Measurements from ENCODE around the gene ZNF133. TPM values are rescaled to one million over a fixed set of nuclear protein-coding genes. Genes with fewer than 3 reads are reported as not detected.

Gene ZNF133
- total RNA-seq, 1 donor from 2014 or later: 10.9 TPM

GRCh38 chr20:18361678-18362077 lies 73.4 kb downstream of the ZNF133 start:
- no peak for DNase-seq (ENCODE audit: low read depth in 2 of 2)

GRCh38 chr20:18362916-18363315 lies 74.6 kb downstream of the ZNF133 start:
- no peak for DNase-seq (ENCODE audit: low read depth in 2 of 2)

DNA sequence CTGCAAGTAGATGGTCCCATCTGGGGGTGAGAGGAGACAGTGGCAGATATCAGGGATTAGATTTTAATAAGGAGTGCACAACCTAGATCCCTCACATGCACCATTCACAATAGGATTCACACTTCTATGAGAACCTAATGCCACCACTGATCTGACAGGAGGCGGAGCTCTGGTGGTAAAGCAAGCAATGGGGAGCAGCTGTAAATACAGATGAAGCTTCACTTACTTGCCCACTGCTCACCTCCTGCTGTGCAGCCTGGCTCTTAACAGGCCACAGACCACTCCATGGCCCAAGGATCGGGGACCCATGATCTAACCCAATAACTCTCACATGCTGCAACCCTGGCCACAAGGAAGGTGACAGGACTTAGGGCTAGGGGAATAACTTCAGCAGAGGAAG lies 75.4 kb downstream of the ZNF133 start:
- DNase-seq (ENCODE audit: low read depth in 2 of 2): no peak

DNA sequence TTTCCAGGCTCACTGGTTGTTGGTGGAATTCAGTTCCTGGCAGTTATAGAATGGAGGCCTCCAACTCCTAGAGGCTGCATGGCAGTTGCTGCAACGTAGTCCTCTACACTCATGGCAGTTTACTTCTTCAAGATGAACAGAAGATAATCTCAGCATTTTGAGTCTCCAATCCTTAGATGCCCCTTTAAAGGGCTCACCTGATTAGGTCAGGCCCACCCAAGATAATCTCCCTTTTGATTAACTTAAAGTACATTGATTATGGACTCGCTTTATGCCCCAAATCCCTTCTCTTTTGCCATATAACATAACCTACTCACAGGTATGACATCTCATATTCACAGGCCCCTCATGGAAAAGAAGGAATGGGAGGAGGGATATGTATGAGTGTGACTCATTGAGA lies 76.4 kb downstream of the ZNF133 start:
- no peak for DNase-seq (ENCODE audit: low read depth in 2 of 2)

Other genes with a start within 250 kb of the ZNF133 start
- gene OVOL2, start 230.6 kb upstream of the ZNF133 start, total RNA-seq: not detected in 2 replicates
- gene KAT14, start 150.7 kb upstream of the ZNF133 start, total RNA-seq: 6.5 and 8.7 TPM in 2 replicates
- gene PET117, start 150.7 kb upstream of the ZNF133 start, total RNA-seq: 5.0 and 5.1 TPM in 2 replicates
- 0.26 and 0.38 TPM in 2 replicates for gene DZANK1, start 178.5 kb downstream of the ZNF133 start, total RNA-seq
- 12.5 and 15.7 TPM in 2 replicates for gene POLR3F, start 178.9 kb downstream of the ZNF133 start, total RNA-seq
- 9.6 and 10.4 TPM in 2 replicates for gene RBBP9, start 208.7 kb downstream of the ZNF133 start, total RNA-seq
- 33.5 and 39.4 TPM in 2 replicates for gene SEC23B, start 219.4 kb downstream of the ZNF133 start, total RNA-seq